GM04504 (cell line): ENCODE data around the gene HOXA6.

ENCODE experiments used
- DNase-seq: peaks from one replicate; pipeline ENCODE4 v3.0.0-alpha.2; 2012; ENCODE audit warnings: low read depth

HOXA6 gene

GRCh38 chr7:27108390-27109127 is 39.0 kb downstream of the HOXA6 start:
- no peak for DNase-seq

- DNase-seq = no peak
These were observed 39.9 kb downstream of the HOXA6 start for GRCh38 chr7:27107391-27108381.

- DNase-seq = no peak
These were observed 40.7 kb downstream of the HOXA6 start for GRCh38 chr7:27106901-27107240.

- DNase-seq = no peak
These were observed 41.2 kb downstream of the HOXA6 start for GRCh38 chr7:27106181-27106900.

- no peak for DNase-seq
These were observed 42.1 kb downstream of the HOXA6 start for GRCh38 chr7:27105301-27106031.

GRCh38 chr7:27104341-27105058 is 43.1 kb downstream of the HOXA6 start:
- DNase-seq = no peak

- no peak for DNase-seq
These were observed 43.9 kb downstream of the HOXA6 start for GRCh38 chr7:27103489-27104226.

GRCh38 chr7:27102581-27103442 is 44.8 kb downstream of the HOXA6 start, which contains the start of gene HOXA2:
Gene HOXA2 (minus strand): TSS chr7:27102683. CDS start chr7:27102500, 183 bp downstream.
- no peak for DNase-seq

GRCh38 chr7:27101957-27102580 is 45.5 kb downstream of the HOXA6 start:
- no peak for DNase-seq

- no peak for DNase-seq
These were observed 46.2 kb downstream of the HOXA6 start for GRCh38 chr7:27101171-27101956.

- DNase-seq = no peak
These were observed 46.8 kb downstream of the HOXA6 start for GRCh38 chr7:27100694-27101170.

- DNase-seq = no peak
These were observed 47.9 kb downstream of the HOXA6 start for GRCh38 chr7:27099453-27100370.

GRCh38 chr7:27098578-27099451 is 48.8 kb downstream of the HOXA6 start:
- no peak for DNase-seq

- no peak for DNase-seq
These were observed 49.6 kb downstream of the HOXA6 start for GRCh38 chr7:27097686-27098577.
